HUES6 (cell line): Measurements from ENCODE around the gene TSEN2.
A peak's percentile ranks its signal among the peaks of the same experiment; 100 is the strongest.
"Not testable (repeated sequence)": the region's sequence is repeated elsewhere in the genome, so short reads cannot be mapped to it uniquely, and the experiment has no call there.

Source experiments
- H3K27ac ChIP-seq: 2 replicates; pipeline ENCODE4 v1.7.0; 2013; ENCODE audit warnings: low read depth, mild to moderate bottlenecking, low read length, inconsistent platforms
- H3K27me3 ChIP-seq: 2 replicates; pipeline ENCODE4 v1.6.1; 2013; ENCODE audit warnings: low read length; ENCODE audit not compliant: control insufficient read depth, insufficient read depth
- H3K36me3 ChIP-seq: 2 replicates; pipeline ENCODE4 v1.6.1; 2013; ENCODE audit warnings: low read length; ENCODE audit not compliant: control insufficient read depth, insufficient read depth
- H3K4me1 ChIP-seq: 2 replicates; pipeline ENCODE4 v1.6.1; 2013; ENCODE audit warnings: low read length; ENCODE audit not compliant: control insufficient read depth, insufficient read depth
- H3K4me3 ChIP-seq: 2 replicates; pipeline ENCODE4 v1.5.1; 2013; ENCODE audit warnings: low read depth, low read length
- H3K9ac ChIP-seq: one replicate; pipeline ENCODE4 v1.6.1; 2013; ENCODE audit warnings: mild to moderate bottlenecking, low read length
- H3K9me3 ChIP-seq: 2 replicates; pipeline ENCODE4 v1.6.1; 2013; ENCODE audit warnings: low read depth, low read length; ENCODE audit not compliant: control insufficient read depth, insufficient read depth

TSEN2 gene

DNA sequence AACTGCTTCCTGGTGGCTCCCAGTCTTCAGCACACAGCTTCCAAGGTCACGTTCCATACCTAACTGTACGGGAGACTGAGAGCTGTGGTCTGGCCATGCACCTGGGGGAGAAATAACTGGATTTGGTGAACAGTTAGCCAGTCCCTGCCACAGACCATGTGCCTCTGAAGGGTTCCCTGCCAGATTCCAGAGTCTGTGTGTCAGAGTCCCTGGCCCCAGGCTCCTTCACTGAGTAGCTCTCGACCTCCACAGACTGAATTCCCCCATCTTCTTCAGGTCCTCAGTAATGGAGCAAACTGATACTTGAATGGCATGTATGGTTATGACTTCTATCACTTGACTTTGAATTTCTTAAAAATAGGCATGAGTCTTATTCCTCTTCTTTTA, 43.5 kb downstream of the TSEN2 start:
- no peak overlapping the region for H3K9ac ChIP-seq
- H3K27ac ChIP-seq: no peak overlapping the region
- no peaks in the 10 kb centered on the region for H3K27me3 ChIP-seq
- H3K4me3 ChIP-seq: no peak overlapping the region
- peaks cover 56% of the 10 kb centered on the region for H3K36me3 ChIP-seq
- no peaks in the 10 kb centered on the region for H3K4me1 ChIP-seq
- H3K9me3 ChIP-seq: no peaks in the 10 kb centered on the region

DNA sequence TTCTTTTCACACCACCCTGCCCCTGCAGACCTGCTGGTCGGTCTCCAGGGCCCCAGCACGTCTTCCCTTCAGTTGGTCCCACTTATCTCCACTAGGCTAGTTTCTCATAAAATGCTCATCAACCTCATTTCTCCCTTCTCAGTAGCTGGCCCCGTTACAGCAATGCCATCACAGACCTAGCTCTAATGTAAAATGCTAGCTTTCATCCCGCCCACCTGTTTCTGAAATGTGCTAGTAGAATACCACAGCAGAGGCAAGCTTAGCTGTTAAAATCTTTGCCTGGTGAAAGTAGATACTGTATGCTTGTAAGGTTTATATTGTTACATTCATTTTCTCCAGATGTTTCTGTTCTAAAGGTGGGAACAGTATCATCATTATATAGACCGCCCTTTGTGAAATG, 47.9 kb downstream of the TSEN2 start:
- Histone ChIP-seq H3K9me3 (no peaks in the 10 kb centered on the region), H3K4me1 (no peaks in the 10 kb centered on the region), H3K9ac (no peak overlapping the region), H3K27ac (no peak overlapping the region), H3K4me3 (no peak overlapping the region), H3K36me3 (peaks cover 51% of the 10 kb centered on the region), H3K27me3 (no peaks in the 10 kb centered on the region)

DNA sequence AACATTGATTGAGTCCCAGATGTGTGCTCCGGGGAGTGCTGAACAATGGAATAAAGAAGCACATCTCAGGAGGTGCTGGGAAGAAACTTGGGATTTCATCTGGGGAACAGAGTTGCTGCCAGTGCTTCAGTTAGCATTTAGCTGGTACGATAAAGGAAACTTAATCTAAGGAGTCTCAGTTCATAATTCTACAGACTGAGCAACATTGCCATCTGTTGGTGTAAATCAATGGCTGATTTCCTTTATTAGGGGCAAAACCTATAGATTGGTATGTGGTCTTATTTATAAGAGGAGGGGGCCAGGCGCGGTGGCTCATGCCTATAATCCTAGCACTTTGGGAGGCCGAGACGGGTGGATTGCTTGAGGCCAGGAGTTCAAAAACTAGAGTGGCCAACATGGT, 52.1 kb downstream of the TSEN2 start:
- Histone ChIP-seq H3K4me3 (no peak overlapping the region), H3K27me3 (no peaks in the 10 kb centered on the region), H3K36me3 (peaks cover 35% of the 10 kb centered on the region), H3K4me1 (peaks cover 3% of the 10 kb centered on the region; the same call in 1 of the 2 replicates), H3K9me3 (no peaks in the 10 kb centered on the region), H3K27ac (no peak overlapping the region), H3K9ac (no peak overlapping the region)

DNA sequence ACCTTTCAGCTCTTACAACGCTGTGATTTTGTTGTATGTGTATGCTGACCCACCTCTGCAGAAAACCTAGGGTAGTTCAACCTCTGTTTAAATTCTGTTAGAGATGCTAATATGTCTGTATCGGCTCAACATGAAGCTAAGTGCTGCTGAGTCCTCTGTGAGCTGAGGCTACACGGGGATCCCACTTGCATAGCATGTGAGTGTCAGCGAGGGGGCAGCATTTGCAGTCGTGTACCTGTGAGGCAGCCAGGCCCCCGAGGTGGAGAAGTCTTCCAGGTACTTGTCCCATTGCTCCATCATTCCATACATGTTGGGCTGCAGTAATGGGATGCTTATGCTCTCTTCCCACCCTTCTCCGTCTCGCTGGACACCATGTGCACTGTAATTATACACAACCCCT, 57.3 kb downstream of the TSEN2 start:
- H3K4me1 ChIP-seq: peaks cover 9% of the 10 kb centered on the region; the same call in 1 of the 2 replicates
- H3K4me3 ChIP-seq: no peak overlapping the region
- H3K36me3 ChIP-seq: peaks cover 7% of the 10 kb centered on the region
- no peaks in the 10 kb centered on the region for H3K9me3 ChIP-seq
- H3K27me3 ChIP-seq: no peaks in the 10 kb centered on the region
- H3K9ac ChIP-seq: no peak overlapping the region
- no peak overlapping the region for H3K27ac ChIP-seq

GRCh38 chr3:12543497-12543896, 59.2 kb downstream of the TSEN2 start:
- H3K9me3 ChIP-seq, H3K4me1 ChIP-seq, H3K27ac ChIP-seq, H3K36me3 ChIP-seq, H3K27me3 ChIP-seq, H3K9ac ChIP-seq, H3K4me3 ChIP-seq: not testable (repeated sequence)

DNA sequence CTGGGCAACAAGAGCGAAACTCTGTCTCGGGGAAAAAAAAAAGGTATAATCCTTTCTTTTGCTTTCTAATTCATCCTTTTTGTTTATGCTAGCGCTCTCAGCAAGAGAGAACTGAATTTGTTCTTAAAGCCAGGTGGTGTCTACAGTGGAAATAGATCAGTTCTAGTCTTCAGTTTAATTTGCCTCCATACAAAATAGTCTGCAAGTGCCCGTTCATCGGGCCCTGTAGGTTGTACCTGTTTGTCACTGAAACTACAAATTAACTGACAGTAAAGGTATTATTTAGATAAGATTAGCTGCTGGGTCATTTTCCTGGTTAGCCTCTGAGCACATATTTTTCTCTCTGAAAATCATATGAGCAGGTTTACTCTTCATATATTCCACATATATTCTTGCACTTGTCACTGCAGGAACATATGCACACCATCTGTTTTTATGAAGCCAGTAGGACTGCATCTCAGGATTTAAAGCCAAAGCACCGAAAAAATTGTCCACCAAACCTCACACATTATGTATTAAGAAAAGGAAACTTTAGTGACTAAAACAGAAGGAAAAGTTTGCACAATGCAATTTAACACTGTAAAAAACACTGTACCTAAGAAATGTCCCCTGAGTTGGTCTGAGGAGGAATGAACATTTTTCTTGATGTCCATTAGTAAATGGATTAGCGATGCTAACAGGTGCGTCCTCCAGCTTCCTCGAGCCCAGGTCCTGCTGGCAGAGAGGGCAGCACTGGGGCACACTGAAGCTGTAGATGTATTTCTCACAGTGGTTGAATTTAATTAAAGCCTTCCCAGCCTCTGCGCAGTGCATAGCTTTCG, 60.6 kb downstream of the TSEN2 start:
- no peak overlapping the region for H3K9ac ChIP-seq
- H3K4me3 ChIP-seq: no peak overlapping the region
- H3K36me3 ChIP-seq: peaks cover 7% of the 10 kb centered on the region
- peaks cover 6% of the 10 kb centered on the region; the same call in 1 of the 2 replicates for H3K4me1 ChIP-seq
- H3K9me3 ChIP-seq: no peaks in the 10 kb centered on the region
- no peak overlapping the region for H3K27ac ChIP-seq
- H3K27me3 ChIP-seq: no peaks in the 10 kb centered on the region

DNA sequence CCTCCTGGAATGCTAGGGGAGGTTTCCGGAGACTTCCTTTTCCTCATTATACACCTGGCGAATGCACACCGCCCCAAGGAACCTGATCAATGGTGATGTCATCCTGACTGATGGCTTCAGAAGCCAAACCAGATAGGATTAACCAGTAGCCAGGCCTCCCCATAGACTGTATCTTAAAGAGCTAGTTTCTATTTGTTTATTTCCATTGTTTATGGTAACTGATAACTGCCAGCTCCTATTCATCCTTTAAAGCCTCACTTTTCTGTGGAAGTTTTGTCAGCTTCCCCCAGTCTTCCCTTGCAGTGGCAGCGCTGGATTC, 61.2 kb downstream of the TSEN2 start, which contains the start of gene MKRN2OS:
Gene MKRN2OS, minus strand, starts transcription at position 27 of the 319 bp plus-strand sequence. CDS start 35 bp downstream, outside the sequence.
- no peak within 1 kb of the TSS for H3K4me3 ChIP-seq
- H3K27ac ChIP-seq: no peak within 1 kb of the TSS
- peaks cover 6% of the 10 kb centered on the region; the same call in 1 of the 2 replicates for H3K4me1 ChIP-seq
- no peaks in the 10 kb centered on the region for H3K27me3 ChIP-seq
- no peaks in the 10 kb centered on the region for H3K9me3 ChIP-seq
- peaks cover 1% of the 10 kb centered on the region for H3K36me3 ChIP-seq
- no peak within 1 kb of the TSS for H3K9ac ChIP-seq

GRCh38 chr3:12549971-12550760, 65.9 kb downstream of the TSEN2 start:
- no peak overlapping the region for H3K9ac ChIP-seq
- H3K4me3 ChIP-seq: no peak overlapping the region
- no peak overlapping the region for H3K27ac ChIP-seq
- peaks cover 6% of the 10 kb centered on the region; the same call in 1 of the 2 replicates for H3K4me1 ChIP-seq
- no peaks in the 10 kb centered on the region for H3K9me3 ChIP-seq
- no peaks in the 10 kb centered on the region for H3K27me3 ChIP-seq
- no peaks in the 10 kb centered on the region for H3K36me3 ChIP-seq

DNA sequence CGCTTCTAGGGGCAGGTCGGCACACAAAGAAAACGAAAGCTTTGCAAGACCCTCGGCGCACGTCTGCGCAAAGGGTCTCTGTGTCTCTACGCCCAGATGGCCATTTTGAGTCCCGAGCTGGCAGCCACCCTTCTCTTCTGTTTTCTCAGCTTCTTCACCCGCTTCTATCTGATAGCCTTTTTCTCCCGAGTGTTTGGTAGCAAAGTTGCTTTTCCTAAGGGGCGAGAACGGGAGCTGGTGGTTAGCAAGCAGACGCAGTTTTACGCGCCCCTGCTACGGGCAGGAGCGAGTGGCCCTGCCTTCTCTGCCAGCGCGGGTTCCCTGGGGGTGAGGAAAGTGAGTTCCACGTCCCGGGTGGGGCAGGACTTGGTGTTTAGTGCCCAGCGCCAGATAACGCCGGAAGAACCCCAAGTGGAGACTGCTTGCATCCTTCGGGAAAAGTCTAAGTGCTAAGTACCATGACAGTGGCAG, 69.7 kb downstream of the TSEN2 start:
- H3K9me3 ChIP-seq: no peaks in the 10 kb centered on the region
- H3K4me3 ChIP-seq: peak overlapping the region; percentile 61
- H3K27ac ChIP-seq: no peak overlapping the region
- peak overlapping the region; percentile 52 for H3K9ac ChIP-seq
- H3K36me3 ChIP-seq: no peaks in the 10 kb centered on the region
- peaks cover 8% of the 10 kb centered on the region; the same call in 1 of the 2 replicates for H3K4me1 ChIP-seq
- no peaks in the 10 kb centered on the region for H3K27me3 ChIP-seq

DNA sequence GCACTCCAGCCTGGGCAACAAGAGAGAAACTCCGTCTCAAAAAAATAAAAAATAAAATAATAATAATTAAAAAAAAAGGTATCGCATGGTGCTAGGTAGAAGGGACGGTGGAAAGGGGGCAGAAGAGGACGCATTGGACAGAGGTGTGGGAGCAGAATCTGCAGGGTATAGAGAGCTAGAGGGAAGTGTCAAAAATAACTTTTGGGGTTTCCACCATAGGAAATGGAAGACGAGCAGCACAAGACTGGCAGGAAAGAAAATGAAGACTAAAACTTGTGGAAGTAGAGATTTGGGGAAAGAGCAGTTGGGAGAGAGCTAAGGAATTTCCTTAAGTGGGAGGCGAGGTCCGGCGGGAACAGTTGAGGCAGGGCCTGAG, 72.0 kb downstream of the TSEN2 start:
- Histone ChIP-seq H3K36me3 (no peaks in the 10 kb centered on the region), H3K9me3 (no peaks in the 10 kb centered on the region), H3K9ac (peak overlapping the region; percentile 91), H3K27me3 (no peaks in the 10 kb centered on the region), H3K4me1 (peaks cover 25% of the 10 kb centered on the region), H3K4me3 (peak overlapping the region; percentile 81), H3K27ac (peak overlapping the region; percentile 23; the same call in 1 of the 2 replicates)
